ENCODE results near the gene BIN1.

BIN1 gene

GRCh38 chr2:127117603-127118002, 10.6 kb upstream of the BIN1 start:
- TF ChIP-seq EZH2phosphoT487 (IDR thresholded peaks at IDR 0.05; ENCODE audit: low read length): no peak
- no peak for TF ChIP-seq EZH2 (optimal IDR thresholded peaks at IDR 0.05; ENCODE audit: low read depth, low read length)
- no peak for TF ChIP-seq CTCF (IDR thresholded peaks at IDR 0.05; ENCODE audit: low read length)
- H3K79me2 ChIP-seq (ENCODE audit: low read length): no peaks in the 10 kb centered on the region
- no peak overlapping the region for H3K4me3 ChIP-seq (ENCODE audit: low read length)
- peaks cover 4% of the 10 kb centered on the region; the same call in 1 of the 2 replicates for H3K27me3 ChIP-seq (replicated peaks; ENCODE audit: insufficient read depth, low read length)
- no peak for DNase-seq
- H3K36me3 ChIP-seq (replicated peaks; ENCODE audit: insufficient read depth, low read length): no peaks in the 10 kb centered on the region
- H3K4me1 ChIP-seq (ENCODE audit: low read length): no peaks in the 10 kb centered on the region
- H3K9me2 ChIP-seq (replicated peaks; ENCODE audit: insufficient read depth, low read length): no peaks in the 10 kb centered on the region
- no peak overlapping the region for H3K9ac ChIP-seq (ENCODE audit: low read length)
- H3K4me2 ChIP-seq (ENCODE audit: low read depth, low read length): no peak overlapping the region
- no peak overlapping the region for H2AFZ ChIP-seq (ENCODE audit: low read length)
- H3K27ac ChIP-seq (ENCODE audit: low read length): no peak overlapping the region
- no peaks in the 10 kb centered on the region for H3K9me3 ChIP-seq (replicated peaks; ENCODE audit: insufficient read depth, low read length)
- H4K20me1 ChIP-seq (ENCODE audit: insufficient read depth, low read length): no peaks in the 10 kb centered on the region
- no peaks in the 10 kb centered on the region for H3F3A ChIP-seq (ENCODE audit: insufficient read depth, low read length)

GRCh38 chr2:127115471-127116199, 8.7 kb upstream of the BIN1 start:
- H2AFZ ChIP-seq (ENCODE audit: low read length): no peak overlapping the region
- H3K4me2 ChIP-seq (ENCODE audit: low read depth, low read length): no peak overlapping the region
- no peaks in the 10 kb centered on the region for H3K9me2 ChIP-seq (replicated peaks; ENCODE audit: insufficient read depth, low read length)
- no peaks in the 10 kb centered on the region for H4K20me1 ChIP-seq (ENCODE audit: insufficient read depth, low read length)
- H3F3A ChIP-seq (ENCODE audit: insufficient read depth, low read length): no peaks in the 10 kb centered on the region
- no peak for DNase-seq
- no peaks in the 10 kb centered on the region for H3K4me1 ChIP-seq (ENCODE audit: low read length)
- no peaks in the 10 kb centered on the region for H3K36me3 ChIP-seq (replicated peaks; ENCODE audit: insufficient read depth, low read length)
- H3K4me3 ChIP-seq (ENCODE audit: low read length): no peak overlapping the region
- H3K27me3 ChIP-seq (replicated peaks; ENCODE audit: insufficient read depth, low read length): peaks cover 4% of the 10 kb centered on the region; the same call in 1 of the 2 replicates
- TF ChIP-seq EZH2phosphoT487 (IDR thresholded peaks at IDR 0.05; ENCODE audit: low read length) (no peak), EZH2 (optimal IDR thresholded peaks at IDR 0.05; ENCODE audit: low read depth, low read length) (no peak), CTCF (IDR thresholded peaks at IDR 0.05; ENCODE audit: low read length) (no peak)
- no peaks in the 10 kb centered on the region for H3K9me3 ChIP-seq (replicated peaks; ENCODE audit: insufficient read depth, low read length)
- no peak overlapping the region for H3K9ac ChIP-seq (ENCODE audit: low read length)
- no peaks in the 10 kb centered on the region for H3K79me2 ChIP-seq (ENCODE audit: low read length)
- no peak overlapping the region for H3K27ac ChIP-seq (ENCODE audit: low read length)

GRCh38 chr2:127110985-127111384, 4.0 kb upstream of the BIN1 start:
- H3K9me3 ChIP-seq (replicated peaks; ENCODE audit: insufficient read depth, low read length): no peaks in the 10 kb centered on the region
- no peak overlapping the region for H2AFZ ChIP-seq (ENCODE audit: low read length)
- no peak overlapping the region for H3K27ac ChIP-seq (ENCODE audit: low read length)
- H3K4me2 ChIP-seq (ENCODE audit: low read depth, low read length): no peak overlapping the region
- H3K9me2 ChIP-seq (replicated peaks; ENCODE audit: insufficient read depth, low read length): no peaks in the 10 kb centered on the region
- no peaks in the 10 kb centered on the region for H3K4me1 ChIP-seq (ENCODE audit: low read length)
- H3K4me3 ChIP-seq (ENCODE audit: low read length): no peak overlapping the region
- H3K9ac ChIP-seq (ENCODE audit: low read length): no peak overlapping the region
- TF ChIP-seq EZH2phosphoT487 (IDR thresholded peaks at IDR 0.05; ENCODE audit: low read length) (no peak), CTCF (IDR thresholded peaks at IDR 0.05; ENCODE audit: low read length) (no peak), EZH2 (optimal IDR thresholded peaks at IDR 0.05; ENCODE audit: low read depth, low read length) (no peak)
- H3K36me3 ChIP-seq (replicated peaks; ENCODE audit: insufficient read depth, low read length): no peaks in the 10 kb centered on the region
- H3F3A ChIP-seq (ENCODE audit: insufficient read depth, low read length): no peaks in the 10 kb centered on the region; the same call in 1 of the 2 replicates
- H3K27me3 ChIP-seq (replicated peaks; ENCODE audit: insufficient read depth, low read length): peaks cover 8% of the 10 kb centered on the region; the same call in 1 of the 2 replicates
- H4K20me1 ChIP-seq (ENCODE audit: insufficient read depth, low read length): no peaks in the 10 kb centered on the region
- no peaks in the 10 kb centered on the region for H3K79me2 ChIP-seq (ENCODE audit: low read length)
- no peak for DNase-seq
